Dermis blood vessel endothelial cell (primary cell): ENCODE results near the gene ARSA. TPM values are rescaled to one million over a fixed set of nuclear protein-coding genes. Genes with fewer than 3 reads are reported as not detected.
A peak's percentile ranks its signal among the peaks of the same experiment; 100 is the strongest.
"Not testable (repeated sequence)": the region's sequence is repeated elsewhere in the genome, so short reads cannot be mapped to it uniquely, and the experiment has no call there.

ENCODE experiments used
- DNase-seq: peaks from one replicate; pipeline ENCODE4 v3.0.0; 2010
- total RNA-seq: library from RNA; depleted of rRNA; stranded (reverse); fragments of >200 nt; gene quantifications from 2 replicates; pipeline ENCODE4 v1.2.3, GENCODE V29; 2014

Gene ARSA
- total RNA-seq, 1 donor from 2014 or later, result 30.6 TPM

DNA sequence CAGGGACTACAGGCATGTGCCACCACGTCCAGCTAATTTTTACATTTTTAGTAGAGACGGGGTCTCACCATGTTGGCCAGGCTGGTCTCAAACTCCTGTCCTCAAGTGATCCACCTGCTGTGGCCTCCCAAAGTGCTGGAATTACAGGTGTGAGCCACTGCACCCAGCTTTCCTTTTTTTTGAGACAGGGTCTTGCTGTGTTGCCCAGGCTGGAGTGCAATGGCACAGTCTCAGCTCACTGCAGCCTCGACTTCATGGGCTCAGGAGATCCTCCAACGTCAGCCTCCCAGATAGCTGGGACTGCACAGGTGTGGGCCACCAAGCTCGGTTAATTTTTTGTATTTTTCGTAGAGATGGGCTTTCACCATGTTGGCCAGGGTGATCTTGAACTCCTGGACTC is 26.7 kb upstream of the ARSA start:
- DNase-seq, result not testable (repeated sequence)

DNA sequence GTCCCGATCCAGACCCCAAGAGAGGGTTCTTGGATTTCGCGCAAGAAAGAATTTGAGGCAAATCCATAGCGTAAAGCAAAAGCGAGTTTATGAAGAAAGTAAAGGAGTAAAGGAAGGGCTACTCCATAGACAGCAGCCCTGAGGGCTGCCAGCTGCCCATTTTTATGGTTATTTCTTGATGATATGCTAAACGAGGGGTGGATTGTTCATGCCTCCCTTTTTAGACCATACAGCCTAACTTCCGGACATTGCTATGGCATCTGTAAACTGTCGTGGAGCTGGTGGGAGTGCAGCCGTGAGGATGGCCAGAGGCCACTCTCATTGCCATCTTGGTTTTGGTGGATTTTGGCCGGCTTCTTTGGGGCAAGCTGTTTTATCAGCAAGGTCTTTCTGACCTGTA is 25.3 kb upstream of the ARSA start:
- DNase-seq, result no peak

DNA sequence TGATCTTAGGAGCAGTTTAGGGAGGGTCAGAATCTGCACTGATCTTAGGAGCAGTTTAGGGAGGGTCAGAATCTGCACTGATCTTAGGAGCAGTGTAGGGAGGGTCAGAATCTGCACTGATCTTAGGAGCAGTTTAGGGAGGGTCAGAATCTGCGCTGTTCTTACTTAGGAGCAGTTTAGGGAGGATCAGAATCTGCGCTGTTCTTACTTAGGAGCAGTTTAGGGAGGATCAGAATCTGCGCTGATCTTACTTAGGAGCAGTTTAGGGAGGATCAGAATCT is 15.8 kb upstream of the ARSA start:
- not testable (repeated sequence) for DNase-seq

DNA sequence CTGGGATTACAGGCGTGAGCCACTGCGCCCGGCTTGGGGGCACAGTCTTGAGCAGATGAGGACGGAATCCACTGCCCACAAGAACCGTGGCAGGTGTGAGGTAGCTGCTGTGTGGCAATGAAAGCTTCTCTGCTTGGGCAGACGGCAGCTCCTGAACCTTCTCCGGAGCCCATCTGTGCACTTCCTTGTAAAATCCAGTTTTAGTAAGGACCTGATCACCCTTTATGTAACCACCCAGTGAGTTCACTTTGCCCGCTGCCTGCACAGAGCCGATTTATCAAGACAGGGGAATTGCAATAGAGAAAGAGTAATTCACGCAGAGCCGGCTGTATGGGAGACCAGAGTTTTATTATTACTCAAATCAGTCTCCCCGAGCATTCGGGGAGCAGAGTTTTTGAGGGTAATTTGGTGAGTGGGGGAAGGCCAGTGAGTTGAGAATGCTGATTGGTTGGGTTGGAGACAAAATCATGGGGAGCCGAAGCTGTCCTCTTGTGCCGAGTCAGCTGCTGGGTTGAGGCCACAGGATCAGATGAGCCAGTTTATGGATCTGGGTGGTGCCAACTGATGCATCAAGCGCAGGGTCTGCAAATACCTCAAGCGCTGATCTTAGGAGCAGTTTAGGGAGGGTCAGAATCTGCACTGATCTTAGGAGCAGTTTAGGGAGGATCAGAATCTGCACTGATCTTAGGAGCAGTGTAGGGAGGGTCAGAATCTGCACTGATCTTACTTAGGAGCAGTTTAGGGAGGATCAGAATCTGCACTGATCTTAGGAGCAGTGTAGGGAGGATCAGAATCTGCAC is 15.3 kb upstream of the ARSA start:
- DNase-seq, result not testable (repeated sequence)

DNA sequence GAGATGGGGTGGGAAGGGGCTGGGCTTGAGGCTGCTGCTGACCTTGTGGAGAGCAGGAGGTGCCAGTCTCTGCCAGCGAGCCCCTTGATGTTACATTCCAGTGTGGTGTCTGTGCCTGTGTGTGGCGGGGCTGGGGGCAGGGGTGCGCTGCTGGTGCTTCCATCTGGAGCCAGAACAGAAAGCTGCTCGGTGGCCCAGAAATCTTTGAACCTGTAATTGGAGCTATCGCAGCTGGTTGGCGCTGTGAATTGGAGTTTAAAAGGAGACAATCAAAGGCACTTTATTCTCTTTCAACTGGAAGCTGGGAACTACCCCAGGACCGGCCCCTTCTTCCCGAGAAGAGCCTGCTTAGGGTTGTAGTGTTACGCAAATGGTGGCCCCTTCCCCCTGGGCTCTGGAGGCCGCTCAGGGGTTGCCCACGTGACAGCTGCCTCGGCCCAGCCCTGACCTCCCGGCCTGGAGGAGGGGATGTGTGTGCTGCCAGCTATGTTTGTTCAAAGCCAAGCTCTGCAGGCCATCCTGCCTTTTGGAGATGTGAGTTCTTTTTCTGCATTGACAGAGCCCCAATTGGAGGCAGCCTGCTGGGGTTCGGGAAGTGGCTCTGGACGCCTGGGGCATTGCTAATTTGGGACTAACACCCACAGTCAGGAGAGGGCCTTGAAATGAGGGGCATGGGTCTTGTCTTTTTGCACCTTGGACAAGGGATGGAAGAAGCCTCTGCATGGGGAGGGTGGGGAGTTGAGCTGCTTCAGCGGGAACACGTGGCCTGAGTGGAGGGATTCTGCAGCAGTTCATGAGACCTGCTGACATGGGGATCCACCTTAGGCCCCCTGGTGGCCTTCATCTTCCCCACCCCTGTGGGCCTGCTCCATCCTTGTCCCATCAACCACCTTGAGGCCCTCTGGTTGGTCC is 14.0 kb upstream of the ARSA start:
- DNase-seq, result peak; percentile 73

DNA sequence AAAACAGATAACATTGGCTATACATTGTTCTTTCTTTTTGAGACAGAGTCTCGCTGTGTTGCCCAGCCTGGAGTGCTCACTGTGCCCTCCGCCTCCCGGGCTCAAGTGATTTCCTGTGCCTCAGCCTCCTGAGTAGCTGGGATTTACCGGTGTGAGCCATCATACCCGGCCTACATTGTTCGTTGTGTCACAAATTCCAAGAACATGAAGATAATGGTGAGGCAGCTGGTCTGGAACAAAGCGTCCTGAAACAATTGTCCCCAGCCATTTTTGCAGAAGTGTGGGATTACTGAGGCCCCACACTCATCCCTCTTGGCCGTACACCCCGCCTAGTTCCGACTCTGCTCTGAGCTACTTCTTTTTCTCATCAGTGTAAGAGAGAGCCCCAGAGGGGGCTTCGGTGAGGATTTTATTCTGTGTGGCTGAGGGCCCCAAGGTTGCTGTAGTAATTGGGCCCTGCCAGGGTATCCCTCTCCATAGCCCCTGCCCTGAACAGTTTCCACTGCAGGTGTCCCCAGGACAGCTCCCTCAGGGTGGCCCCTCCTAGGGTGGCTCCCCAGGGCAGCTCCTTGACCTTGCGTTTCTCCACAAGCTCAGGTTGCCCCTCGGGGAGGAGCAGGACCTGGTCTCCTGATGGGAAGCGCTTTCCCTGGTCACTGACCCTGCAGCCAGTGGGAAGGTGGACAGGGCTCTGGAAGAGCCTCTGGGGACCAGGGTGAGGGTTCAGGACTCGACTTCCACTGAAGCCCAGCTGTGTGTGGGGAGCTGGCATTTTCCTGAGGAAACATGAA is 13.1 kb upstream of the ARSA start:
- DNase-seq, result peak; percentile 79

DNA sequence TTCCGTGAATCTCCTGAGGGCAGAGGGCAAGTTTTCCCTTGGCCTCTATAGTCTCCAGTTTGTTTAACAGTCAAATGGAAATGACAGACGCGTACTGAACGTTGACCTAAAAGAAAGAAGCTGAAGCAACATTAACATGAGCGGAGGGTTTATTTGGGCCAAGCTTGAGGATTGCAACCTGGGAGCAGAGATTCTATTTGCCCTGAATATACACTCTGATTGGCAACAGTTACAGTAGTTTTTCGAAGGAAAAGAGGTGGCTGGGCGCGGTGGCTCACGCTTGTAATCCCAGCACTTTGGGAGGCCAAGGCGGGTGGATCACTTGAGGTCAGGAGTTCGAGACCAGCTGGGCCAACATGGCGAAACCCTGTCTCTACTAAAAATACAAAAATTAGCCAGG is 12.3 kb upstream of the ARSA start:
- not testable (repeated sequence) for DNase-seq

DNA sequence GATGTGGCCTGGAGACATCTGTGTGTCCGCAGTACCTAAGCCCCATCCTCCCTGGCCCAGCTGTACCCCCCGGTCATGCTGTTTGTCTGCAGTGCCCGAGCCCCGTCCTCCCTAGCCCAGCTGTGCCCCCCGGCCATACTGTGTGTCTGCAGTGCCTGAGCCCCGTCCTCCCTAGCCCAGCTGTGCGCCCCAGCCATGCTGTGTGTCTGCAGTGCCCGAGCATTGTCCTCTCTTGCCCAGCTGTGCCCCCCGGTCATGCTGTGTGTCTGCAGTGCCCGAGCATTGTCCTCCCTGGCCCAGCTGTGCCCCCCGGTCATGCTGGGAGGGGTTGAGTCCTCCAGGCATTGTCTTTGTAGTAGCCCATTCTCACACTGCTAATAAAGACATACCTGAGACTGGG is 7.6 kb upstream of the ARSA start:
- DNase-seq, result no peak

DNA sequence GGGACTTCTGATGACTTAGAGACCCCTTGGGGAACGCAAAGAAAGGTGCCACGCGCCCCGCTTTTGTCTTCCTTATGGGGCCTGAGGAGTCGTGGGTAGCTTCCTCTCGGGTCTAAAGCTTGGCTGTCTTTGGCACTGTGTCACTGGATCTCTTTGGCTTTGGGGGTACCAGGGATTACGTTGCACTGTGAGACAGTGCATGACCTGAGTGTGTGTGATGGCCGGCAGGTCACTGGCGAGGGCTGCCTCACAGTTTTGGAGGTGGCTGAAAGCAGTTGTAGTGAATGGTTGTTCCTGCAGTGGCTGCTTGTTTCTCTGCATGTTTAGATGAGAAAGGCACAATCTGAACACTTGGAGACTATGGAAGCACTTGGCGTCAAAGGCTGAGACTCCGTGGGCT is 5.8 kb upstream of the ARSA start:
- DNase-seq, result no peak

DNA sequence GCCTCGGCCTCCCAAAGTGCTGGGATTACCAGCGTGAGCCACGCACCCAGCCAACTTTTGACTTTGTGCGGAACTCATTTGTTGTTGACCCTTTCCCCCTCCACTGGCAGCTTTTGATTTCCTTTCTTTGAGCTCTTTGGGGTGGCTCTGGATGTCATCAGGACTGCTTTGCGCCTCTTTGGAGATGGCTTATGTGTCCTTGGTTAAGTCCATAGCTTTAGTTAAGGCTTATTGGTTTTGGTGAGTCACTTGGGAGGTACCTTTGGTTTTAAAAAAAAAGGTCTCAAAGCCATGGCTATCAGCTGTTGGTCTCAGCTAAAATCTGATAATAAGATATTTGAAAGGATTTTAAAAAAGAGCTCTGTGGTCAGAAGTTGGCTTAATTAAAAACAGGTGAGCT is 5.1 kb upstream of the ARSA start:
- no peak for DNase-seq

DNA sequence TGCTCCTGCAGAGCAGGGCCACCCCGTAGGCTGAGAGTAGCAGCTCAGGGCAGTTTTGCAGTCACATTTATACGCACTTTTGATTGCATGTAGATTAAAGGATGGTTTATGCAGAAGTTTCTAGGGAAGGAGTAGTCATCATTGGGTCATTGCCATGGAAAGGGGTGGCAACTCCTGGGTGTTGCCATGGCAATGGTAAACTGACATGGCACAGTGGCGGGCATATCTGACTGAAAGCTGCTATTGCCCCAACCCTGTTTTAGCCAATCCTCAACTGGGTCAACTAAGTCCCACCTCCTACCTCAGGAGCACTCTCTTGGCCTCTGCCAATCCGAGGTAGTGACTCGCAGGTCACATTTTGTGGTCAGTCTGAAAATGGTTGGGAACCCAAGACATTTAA is 2.4 kb upstream of the ARSA start:
- no peak for DNase-seq

DNA sequence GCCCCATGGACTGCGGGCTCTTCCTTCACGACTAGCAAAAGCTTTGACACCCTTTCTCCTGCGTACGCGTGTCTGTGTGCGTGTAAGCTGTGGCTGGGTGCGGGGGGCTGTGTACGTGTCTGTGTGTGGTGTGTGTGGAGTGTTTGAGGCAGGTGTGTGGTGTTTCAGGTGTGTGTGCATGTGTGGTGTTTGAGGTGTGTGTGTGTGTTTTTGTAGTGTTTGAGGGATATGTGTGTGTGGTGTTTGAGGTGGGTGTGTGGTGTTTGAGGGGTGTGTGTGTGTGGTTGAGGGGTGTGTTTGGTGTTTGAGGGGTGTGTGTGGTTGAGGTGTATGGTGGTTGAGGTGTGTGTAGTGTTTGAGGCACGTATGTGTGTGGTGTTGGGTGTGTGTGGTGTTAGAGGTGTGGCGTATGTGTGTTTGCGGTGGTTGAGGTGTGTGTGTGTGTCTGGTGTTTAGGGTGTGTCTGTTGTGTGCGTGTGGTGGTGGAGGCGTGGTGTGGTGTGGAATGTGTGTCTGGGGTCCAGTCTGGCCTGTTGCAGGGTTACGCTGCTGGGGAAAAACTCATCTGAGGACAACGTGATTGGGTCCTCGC is 687 bp upstream of the ARSA start:
- no peak for DNase-seq

DNA sequence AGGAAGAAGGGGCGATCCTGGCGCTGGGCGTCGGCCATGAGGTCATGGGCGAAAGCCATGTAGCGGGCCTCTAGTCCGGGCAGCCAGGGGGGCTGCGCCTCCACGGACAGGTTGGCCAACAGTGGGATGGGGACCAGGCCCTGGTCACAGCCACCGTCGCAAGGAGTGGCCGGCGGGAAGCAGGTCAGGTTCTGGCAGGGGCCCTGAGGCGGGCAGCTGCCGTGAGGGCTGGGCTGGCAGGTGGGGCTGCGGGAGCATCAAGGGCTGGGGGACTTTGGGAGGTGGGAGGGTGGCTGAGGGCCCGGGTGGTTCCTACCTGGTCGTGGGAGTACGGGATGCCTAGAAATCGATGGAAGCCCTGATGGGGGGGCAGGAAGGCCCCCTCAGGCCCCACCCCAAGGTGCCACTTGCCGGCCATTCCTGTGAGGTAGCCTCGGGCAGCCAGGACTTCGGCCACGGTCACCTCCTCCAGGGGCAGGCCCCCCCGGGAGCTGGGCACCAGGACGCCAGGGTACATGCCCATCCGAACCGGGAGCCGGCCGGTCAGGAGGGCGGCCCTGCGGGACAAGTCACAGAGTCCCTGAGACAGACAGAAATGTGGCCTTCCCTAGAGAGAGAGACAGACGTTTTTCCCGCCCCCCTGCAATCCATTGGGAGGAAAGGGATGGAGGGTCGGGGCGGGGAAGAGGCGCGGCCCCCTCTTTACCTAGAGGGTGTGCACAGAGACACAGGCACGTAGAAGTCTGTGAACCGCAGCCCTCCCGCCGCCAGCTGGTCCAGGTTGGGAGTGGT is 906 bp downstream of the ARSA start:
- DNase-seq, result no peak

DNA sequence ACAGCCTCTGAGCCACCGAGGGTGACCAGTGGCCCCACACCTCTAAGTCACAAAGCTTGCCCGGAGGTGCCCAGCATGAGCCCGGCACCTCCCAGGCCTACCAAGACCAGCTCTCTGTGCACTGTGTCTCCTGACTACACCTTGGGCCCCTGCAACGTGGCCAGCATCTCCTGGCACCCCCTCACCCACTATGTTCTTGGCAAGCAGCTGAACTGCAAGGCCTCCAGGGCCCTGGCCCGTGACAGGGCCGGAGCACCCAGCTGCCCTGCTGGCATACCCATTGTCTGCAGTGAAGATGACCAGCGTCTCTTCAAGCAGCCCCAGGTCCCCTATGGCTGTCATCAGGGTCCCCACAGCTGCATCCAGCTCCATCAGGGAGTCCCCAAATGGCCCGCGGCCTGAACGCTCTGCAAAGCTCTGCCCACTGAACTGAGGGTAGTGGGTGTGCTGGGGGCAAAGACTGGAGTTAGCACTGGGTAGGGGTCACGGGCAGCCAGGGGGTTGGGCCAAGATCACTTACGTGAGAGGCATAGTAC is 1.6 kb downstream of the ARSA start:
- no peak for DNase-seq

DNA sequence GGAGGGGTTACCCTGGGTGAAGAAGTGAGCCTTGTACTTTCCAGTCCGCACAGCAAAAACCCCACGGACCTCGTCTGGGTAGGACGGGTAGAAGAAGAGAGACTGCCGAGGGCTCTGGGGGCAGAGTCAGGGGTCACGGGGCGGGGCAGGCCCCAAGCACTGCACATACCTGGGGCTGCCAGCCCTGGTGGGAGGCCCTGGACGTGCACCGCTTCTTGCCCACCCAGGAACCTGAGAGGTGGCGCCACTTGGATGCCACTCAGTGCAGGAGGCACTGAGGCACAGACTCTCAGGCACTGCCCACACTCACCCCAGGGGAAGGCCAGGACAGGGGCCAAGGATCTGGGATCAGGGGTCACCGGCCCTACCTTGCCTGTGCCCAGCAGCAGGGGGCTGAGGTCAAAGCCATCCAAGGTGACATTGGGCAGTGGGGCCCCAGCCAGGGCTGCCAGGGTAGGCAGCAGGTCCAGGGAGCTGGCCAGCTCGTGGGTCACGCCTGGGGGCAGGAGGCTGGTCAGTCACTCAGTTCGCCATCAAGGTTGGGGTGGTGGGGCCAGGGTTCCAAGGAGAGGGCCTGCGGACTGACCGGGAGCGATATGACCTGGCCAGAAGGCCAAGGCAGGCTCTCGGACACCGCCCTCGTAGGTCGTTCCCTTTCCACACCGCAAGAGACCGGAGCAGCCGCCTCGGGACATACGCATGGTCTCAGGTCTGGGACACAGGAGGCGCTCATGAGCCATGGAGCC is 2.2 kb downstream of the ARSA start:
- DNase-seq, result peak; percentile 49

DNA sequence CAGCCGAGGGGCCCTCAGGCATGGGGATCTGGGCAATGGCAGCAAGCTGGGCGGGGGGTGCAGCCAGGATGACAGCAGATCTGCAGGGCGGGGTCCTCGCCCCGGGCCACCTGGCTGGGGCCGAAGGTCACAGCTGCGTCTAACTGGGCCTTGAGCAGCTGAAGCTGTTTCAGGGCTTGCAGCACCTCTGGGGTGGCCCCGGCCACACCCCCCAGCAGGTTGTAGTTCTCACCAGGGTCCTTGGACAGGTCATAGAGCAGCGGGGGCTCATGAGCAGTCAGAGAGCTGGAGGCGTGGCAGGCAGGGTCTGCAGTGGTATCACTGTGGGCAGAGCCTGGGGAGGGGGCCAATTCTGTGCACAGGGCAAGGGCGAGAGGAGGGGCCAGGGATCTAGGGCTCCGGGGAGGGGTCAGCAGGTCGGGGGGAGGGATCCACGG is 2.8 kb downstream of the ARSA start:
- no peak for DNase-seq

DNA sequence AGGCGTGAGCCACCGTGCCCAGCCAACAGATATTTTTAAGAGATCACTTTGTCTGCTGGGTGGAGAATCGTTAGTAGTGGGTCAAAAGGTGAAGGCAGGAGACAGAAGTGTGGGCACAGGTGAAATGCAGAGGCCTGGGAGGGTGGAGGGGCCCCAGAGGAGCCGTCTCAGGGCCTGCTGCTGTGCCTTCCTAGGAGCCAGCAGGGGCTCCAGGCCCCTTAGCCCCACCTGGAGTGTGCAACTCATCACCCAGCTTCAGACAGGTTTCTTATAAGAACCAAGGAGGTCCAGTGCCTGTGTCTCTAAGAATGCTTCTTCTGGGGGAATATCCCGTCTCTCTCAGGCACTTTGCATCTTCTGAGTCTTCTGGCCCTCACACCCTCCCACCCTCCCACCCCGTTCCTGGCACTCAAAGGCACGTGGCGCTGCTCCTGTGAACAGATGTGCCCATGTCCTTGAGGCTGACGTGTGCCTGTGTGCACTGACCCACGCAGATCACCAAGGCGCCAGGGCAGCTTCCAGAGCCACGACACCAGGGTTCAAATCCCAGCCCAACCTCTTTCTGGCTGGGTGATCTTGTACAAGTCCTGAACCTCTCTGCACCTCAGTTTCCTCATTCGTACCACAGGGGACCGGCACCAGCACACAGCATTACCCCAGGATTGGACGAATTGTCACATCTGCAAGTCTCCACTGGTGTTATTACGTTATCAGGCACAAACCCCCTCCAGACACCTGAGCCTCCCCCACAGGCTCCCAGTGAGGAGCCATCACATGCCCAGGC is 3.4 kb downstream of the ARSA start:
- DNase-seq, result no peak

DNA sequence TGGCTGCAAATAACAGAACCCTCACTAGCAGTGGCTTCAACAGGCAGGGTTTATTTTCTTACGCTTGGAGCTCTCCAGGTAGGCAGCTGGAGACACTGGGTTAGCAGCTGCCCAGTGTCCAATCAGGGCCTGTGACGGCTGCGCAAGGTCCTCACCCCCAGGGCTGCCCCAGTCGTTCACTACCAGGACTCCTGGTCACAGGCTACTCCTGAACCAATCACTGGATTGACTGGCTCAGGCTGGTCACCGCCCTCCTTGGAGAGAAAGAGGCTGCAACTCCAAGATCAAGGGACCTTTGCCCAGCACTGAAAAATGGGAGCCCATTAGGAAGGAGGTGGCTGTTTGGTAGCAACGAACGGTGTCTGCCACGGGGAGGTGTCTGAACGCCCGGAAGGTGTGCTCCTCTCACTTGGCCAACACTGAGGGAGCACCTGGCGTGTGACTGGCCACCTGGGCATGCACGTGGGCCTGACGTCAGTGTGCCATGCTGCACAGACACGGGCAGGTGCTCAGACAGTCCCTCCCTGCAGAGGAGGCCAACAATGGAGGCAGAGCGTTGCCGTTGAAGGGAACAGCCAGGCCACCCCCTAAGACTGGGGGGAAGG is 5.1 kb downstream of the ARSA start:
- no peak for DNase-seq

DNA sequence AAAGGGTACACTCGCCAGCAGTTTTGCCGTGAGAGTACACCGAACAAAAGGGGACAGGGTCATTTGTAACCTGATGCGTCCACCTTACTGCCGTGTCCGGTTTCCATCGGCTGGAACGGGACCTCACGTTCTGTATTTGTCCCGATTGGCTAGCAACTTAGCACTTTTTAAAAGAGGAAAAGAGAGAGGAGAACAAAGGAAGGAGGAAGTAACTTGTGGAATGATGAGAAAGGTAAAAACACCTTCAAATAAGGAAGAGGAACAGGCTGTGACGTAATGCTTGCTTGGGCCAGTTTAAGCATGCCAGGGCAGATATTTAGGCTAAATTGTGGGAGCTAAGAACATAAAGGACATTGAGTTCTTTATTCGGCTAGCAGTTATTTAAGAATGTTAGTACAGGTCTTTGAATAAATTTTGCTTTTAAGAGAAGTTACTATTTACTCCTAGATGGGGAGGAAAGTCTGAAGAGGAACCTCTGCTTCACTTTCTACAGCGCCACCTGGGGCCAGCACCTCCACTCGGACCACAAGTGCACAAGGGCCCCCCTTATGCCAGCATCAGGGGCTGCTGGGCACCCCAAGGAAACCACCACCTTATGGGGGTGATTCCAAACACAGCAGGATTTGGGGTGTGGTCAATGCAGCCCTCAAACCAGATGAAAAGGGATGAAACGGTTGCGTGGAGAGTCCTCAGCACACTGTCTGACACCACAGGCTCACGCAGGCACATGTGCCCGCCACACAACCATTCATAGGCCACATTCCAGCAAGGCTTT is 5.8 kb downstream of the ARSA start:
- DNase-seq, result no peak
